Activated effector memory CD4-positive, alpha-beta T cell treated with anti-CD3 and anti-CD28 coated beads, Interleukin-2, amount 50 U/mL, for 16 hours (primary cell): ENCODE data around the gene OSCAR.
A peak's percentile ranks its signal among the peaks of the same experiment; 100 is the strongest.
"Not testable (repeated sequence)": the region's sequence is repeated elsewhere in the genome, so short reads cannot be mapped to it uniquely, and the experiment has no call there.

Experiments
- DNase-seq: peaks from one replicate; pipeline ENCODE4 v3.0.0-alpha.2; 2020

The OSCAR gene

DNA sequence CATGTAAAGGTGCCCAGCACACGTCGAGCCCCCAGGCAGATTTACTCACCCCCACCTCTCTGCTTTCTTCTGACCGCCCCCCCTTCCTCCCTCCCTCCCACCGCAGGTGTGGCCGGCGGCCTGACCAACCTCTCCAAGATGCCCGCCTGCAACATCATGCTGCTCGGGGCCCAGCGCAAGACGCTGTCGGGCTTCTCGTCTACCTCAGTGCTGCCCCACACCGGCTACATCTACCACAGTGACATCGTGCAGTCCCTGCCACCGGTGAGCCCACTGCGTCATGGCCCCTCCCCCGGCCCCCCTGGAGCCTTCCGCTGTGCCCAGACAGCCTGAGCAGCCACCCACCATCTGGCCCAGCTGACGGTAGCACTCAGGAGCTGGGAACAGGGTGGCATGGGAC lies 23.8 kb upstream of the OSCAR start:
- no peak for DNase-seq

DNA sequence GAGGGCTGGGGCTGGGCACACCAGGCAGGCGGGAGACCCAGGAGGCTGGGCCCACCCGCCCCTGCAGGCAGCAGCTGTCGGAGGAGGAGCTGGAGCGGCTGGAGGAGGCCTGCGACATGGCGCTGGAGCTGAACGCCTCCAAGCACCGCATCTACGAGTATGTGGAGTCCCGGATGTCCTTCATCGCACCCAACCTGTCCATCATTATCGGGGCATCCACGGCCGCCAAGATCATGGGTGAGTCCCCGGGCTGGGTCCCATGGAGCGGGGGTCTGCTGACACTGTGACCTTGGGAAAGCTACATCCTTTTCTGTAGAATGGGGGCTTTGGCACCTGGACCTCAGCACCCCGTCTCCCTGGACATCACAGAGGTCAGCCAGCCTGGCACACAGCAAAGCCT lies 23.1 kb upstream of the OSCAR start:
- no peak for DNase-seq

DNA sequence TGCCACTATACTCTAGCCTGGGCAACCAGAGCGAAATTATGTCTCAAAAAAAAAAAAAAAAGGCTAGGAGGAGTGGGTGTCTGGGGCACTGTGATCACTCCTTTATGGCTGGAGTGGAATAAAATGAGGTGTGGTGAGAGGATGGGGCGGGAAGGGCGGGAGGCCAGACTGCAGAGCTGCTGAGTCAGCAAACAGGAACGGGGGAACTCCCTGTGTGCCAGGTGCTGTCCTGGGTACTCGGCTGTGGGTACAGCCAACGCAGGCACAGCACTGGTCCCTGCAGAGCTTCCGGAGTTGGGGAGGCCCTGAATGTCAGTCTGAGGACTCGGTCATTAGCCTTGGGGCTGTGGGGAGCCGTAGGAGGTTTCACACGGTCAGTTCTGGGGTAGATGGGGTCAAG lies 20.7 kb upstream of the OSCAR start:
- no peak for DNase-seq

DNA sequence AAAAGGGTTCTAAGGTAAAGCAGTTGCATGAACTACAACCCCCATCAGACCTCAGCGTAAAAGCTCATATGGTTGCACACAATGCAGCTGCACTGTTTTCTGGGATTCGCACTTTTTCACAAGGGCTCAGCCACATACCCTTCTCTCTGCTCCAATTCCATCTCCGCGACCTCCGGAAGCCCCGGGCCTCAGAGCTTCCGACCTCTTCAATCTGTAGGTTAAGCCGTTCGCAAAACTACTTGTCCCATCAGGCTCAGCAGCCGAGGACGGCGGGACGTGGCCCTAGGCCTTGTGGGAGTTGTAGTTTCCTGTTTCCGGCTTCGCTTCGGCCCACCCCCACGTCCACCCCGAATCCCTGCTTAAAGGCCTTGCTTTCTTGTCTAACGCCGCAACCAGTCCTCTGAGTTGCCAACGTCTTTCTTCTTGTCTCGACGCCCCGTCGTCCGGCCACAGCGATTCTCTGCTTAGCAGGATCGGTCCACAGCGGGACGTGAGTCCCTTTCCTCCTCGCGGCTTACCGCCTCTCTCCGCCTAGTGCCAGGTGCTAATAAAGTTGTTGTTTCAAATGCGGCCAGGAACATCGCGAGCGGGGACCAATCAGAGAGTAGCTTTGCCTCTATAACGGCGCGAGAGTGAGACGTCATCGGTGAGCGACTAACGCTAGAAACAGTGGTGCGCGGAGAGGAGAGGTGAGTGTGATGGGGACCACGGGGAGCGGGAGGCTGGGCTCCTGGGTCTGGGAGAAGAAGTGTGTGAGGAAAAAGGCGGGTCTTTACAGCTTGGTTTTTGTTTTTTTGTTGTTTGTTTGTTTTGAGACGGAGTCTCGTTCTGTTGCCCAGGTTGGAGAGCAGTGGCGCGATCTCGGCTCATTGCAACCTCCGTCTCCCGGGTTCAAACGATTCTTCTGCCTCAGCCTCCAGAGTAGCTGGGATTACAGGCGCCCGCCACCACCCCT lies 14.8 kb upstream of the OSCAR start, which contains the start of the genes PRPF31 and TFPT:
TSS of gene PRPF31 (plus strand) at position 646 of the 955 bp plus-strand sequence. CDS start 2,525 bp downstream, outside the sequence.
TSS of gene TFPT (minus strand) at position 549 of the 955 bp plus-strand sequence. CDS start at position 161, 388 bp downstream.
- peak; percentile 99 for DNase-seq

DNA sequence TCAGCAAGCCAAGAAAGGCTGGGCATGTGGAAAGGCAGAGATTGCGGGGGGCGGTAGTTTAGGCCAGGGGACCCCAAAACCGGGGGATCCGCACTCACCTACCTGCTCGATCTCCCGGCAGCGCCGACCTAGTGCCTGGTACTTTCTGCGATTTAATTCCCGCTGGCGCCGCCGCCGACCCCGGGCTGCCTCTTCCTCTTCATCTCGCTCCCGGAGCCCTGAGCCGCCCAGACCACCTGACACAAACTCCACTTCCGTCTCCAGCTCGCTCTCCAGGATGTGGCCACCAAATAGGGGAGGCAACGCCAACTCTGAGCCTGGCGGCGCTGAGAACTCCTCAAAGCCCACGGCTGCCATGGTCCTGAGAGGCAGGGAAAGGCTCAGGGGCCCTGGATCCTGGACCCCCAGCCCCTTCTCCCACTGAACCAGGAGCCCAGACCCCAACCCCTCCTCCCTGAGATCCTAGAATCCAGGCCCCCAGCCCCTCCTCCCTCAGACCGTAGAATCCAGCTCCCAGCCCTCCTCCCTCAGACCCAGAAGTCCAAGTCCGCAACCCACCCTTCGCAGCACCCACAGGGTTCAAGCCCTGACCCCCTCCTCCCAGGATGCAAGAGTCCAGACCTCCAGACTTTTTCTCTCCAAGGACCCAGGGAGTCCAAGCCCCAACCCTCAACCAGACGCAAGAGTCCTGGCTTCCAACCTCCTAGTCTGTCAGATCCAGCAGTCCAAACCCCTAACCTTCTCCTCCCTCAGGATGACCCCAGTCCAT lies 13.9 kb upstream of the OSCAR start:
- DNase-seq = peak; percentile 83

DNA sequence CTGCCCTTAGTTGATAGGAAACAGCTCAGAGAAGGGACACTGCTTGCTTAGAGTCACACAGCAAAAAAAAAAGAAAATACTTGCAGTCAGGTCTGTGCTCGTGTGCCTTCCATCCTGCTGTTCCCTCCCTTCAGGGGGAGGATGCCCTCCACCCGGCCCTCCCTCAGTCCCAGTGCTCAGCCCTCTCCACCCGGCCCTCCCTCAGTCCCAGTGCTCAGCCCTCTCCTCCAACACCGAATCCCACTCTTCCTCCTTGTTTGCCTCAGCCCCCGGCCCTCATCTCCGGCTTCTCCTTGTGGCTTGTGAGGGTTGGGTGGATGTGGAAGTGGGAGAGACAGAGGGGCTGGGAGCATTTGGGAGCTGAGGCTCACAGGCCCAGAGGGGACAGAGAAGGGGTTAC lies 9.0 kb upstream of the OSCAR start:
- no peak for DNase-seq

DNA sequence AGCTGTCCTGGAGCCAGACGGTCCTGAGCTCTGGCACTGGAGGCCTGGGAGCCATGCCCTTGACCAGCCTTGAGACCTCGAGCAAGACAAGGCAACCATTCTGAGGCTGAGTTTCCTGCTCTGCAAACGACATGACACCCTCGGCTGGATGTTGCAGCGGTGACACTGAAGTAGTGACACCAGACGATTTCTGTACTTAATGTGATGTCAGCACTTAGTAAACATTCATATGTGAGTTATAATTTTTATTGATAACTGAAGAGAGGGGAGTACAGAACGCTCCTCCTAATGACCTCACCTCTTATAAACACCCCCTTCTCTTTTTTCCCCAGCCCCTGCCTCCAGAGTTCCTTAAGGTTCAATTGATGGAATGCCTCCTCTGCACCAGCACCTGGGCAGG lies 7.9 kb upstream of the OSCAR start:
- no peak for DNase-seq

DNA sequence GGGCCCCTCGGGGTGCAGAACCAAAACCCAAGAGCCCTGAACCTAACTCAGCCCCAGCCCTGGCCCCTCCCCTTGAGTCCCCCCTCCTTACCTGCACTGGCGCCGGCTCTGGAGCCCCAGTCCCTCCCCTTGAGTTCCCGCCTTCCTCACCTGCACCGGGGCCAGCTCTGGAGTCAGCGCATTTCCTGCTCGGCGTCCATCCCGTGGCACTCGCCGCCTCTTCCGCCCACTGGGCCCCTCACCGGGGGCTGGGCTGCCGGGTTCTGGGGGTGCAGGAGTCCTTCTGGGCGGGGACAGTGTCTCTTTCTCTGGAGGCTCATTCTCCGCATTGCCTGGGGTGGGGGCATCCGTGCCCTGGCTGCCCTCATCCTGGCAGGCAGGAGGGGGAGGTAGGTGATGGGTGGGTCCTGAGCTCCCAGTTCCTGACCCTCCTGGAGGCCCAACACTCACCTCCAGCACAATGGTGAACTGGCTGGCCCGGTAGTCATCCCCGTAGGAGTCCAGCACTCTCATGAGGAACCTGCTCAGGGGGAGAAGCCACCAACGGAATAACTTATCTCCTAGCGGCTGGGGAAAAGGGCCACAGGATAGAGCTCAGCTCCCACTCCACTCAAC lies 7.4 kb upstream of the OSCAR start:
- peak; percentile 53 for DNase-seq

DNA sequence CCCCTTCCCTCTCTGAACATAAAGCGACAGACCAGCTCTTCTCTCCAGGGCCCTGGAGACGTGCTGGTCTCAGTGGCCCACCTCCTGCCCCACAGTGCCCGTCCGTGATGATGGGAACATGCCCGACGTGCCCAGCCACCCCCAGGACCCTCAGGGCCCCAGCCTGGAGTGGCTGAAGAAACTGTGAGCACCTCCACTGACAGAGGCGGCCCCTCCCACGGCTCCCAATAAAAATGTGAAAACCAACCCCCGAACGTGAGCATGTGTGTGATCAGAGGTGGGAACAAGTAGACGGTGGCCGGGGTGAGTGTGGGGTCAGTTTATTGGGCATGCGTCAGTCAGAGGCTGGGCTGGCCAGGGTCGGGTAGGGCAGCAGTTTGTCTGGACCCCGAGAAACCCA lies 6.1 kb upstream of the OSCAR start:
- DNase-seq = peak; percentile 57

DNA sequence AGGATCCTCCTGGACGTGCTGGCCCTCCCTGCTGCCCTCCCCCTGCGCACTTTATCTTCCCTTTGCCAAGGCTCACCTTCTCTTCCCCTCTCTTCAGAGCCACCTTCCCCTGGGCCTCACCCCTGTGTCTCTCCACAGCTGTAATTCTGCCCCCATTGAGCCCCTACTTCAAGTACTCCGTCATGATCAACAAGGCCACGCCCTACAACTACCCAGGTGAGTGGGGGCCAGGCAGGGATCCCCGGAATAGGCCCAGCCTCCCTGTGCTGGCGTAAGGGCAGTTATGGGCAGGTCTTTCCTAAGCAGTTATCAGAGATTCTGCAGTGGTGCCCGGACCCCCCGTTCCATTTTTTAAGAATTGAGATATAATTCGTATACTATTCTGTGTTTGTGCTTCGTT lies 5.2 kb upstream of the OSCAR start:
- peak; percentile 54 for DNase-seq

DNA sequence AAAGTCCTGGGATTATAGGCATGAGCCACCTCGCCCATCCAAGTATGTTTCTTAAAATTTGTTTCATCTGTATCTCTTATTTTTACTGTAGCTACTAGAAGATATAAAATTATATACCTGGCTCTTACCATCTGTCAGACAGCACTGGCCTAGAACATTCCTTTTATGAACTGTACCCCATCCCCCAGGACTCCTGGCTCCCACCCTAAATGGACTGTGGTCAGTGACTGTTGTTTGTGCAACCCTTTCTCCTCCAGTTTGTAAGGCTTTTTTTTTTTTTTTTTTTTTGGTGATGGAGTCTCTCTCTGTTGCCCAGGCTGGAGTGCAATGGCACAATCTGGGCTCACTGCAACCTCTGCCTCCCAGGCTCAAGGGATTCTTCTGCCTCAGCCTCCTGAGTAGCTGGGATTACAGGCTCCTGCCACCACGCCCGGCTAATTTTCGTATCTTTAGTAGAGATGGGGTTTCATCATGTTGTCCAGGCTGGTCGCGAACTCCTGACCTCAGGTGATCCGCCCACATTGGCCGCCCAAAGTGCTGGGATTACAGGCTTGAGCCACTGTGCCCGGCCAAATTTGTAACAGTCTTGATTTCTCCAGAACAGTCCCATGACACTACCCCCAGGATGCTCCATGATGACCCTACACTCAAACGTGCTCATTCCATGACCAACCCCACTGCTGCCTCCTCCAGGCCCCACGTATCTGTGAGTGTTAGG lies 4.6 kb upstream of the OSCAR start:
- DNase-seq = no peak

DNA sequence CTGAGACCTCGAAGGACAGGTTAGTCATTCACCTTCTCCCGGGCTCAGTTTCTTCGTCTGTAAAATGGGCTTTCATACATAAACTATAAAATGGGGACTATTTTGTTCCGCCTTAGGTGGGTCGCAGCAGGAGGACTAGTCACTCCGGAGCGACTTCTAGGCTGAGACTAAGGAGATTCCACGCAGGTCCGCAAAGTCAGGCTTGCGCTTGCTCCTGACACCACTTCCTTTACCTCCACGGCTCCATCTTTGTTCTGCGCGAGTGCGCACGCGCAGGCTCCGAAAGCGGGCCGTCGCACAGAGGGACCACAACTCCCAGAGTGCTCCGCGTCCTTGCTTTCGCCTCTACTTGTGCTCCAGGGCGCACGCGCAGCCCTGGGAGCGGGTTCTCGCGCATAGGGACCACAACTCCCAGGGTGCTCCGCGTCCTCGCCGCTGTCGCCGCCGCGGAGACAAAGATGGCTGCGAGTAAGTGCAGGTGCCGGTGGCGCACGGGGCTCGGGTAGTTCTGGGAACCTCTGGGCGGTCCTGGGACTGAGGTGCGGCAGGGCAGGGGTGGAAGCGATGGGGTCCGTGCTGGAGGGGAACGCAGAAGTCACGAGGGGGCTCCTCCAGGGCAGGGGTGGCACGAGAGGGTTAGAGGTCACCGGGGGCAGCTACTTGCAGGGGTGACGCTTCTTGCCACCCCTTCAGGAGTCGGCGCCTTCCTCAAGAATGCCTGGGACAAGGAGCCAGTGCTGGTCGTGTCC lies 2.0 kb upstream of the OSCAR start, which contains the start of gene NDUFA3:
TSS of gene NDUFA3 (plus strand) at position 435 of the 749 bp plus-strand sequence. CDS start at position 459, 24 bp downstream.
- peak; percentile 99 for DNase-seq

DNA sequence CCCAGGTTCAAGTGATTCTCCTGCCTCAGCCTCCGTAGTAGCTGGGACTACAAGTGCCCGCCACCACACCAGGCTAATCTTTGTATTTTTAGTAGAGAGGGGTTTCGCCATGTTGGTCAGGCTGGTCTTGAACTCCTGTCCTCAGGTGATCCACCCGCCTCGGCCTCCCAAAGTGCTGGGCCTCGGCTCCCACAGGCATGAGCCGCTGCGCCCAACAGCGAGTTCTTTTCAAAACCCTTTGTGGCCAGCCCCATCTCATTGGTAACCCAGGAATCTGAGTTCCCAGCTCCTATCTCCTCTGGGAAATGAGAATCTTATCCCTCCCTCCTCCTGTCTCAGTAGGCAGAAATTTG lies 724 bp downstream of the OSCAR start:
- DNase-seq = not testable (repeated sequence)

DNA sequence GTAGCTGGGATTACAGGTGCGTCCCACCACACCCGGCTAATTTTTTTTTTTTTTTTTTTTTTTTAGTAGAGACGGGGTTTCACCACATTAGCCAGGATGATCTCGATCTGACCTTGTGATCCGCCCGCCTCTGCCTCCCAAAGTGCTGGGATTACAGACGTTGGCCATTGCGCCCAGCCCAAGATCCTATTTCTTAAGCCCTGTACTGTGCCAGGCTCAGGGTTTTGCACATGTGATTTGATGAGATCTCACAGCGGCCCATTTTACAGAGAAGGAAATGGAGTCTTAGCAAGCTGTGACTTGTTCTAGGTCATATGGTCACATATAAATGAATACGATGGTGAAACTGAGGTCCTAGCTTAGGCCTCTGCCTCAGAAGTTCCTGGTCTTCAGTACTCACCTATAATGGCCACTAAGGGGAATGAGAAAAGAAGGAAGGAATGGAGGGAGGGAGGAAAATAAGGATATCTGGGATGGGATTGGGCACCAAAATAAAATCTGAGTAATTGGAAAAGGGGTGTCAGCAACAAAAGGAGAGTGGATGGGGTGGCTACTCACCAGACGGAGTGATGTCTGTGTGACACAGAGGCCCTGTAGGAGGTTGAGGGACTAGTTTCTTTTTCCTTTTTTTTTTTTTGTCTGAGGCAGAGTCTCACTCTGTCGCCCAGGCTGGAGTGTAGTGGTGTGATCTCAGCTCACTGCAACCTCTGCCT lies 1.3 kb downstream of the OSCAR start:
- DNase-seq = no peak

DNA sequence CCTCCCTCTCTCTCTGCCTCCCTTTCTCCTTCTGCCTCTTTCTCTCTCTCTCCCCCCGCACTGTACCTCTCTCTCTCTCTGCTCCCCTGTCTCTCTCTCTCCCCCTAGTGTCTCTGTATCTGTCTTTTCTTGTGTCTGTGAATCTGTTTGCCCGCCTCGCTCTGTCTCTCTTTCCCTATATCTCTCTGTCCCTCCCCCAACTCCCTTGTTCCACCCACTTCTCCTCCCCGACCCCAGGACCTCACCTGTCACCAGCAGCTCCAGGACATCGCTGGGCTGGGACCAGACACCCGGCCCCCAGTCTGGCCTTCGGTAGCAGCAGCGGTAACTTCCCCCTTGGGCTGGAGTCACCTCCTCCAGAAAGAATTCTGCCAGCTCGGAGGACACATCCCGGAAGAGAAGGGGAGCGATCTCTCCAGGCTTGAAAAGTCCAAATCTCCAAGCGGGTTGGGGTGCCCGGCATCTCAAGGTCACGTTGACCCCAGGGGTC lies 3.9 kb downstream of the OSCAR start:
- DNase-seq = no peak

DNA sequence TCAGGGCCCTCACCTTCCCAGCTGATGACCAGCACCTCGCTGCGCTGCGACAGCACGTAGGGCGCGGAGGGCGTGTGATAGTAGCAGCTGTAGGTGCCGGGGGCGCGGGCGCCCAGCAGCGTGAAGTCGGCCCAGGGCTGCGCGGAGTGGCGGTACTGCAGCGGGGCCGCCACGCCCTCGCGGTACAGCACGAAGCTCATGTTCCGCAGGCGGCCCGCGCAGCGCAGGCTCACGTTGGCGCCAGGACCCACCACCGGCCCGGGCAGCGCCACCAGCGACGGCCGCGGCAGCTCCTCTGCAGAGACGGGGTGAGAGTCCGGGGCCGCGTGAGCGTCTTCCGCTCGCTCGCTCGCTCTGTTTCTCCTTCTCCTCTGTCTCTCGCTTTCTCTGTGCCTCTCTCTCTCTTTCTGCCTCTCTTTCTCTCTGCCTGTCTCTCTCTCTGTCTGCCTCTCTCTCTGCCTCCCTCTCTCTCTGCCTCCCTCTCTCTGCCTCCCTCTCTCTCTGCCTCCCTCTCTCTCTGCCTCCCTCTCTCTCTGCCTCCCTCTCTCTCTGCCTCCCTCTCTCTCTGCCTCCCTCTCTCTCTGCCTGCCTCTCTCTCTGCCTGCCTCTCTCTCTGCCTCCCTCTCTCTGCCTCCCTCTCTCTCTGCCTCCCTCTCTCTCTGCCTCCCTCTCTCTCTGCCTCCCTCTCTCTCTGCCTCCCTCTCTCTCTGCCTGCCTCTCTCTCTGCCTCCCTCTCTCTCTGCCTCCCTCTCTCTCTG lies 4.6 kb downstream of the OSCAR start:
- DNase-seq = peak; percentile 82

DNA sequence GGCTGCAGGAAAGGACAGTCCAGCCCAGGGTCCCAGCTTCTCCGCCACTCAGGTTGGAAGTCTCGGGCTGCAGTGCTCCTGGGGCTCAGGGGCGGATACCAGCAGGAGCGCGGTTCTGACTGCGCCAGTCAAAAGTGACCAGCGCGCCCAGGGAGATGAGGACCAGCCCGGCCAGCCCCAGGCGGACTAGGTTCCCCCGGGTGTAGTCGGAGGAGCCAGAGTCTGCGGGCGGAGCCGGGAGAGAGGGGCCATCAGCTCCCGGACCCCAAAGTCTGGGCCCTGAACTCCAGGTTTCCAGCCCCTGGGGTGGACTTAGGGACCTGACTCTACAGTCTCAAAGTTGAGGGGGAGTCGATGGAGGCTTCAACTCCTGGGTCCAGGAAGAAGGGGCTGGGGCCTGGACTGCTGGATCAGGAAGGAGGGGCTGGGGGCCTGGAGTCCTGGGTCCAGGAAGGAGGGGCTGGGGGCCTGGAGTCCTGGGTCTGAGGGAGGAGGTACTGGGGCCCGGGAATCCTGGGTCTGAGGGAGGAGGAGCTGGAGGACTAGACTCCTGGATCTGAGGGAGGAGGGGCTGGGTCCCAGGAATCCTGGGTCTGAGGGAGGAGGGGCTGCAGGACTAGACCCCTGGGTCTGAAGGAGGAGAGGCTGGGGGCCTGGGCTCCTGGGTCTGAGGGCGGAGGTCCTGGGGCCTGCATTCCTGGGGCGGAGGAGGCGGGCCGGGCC lies 5.3 kb downstream of the OSCAR start:
- no peak for DNase-seq

DNA sequence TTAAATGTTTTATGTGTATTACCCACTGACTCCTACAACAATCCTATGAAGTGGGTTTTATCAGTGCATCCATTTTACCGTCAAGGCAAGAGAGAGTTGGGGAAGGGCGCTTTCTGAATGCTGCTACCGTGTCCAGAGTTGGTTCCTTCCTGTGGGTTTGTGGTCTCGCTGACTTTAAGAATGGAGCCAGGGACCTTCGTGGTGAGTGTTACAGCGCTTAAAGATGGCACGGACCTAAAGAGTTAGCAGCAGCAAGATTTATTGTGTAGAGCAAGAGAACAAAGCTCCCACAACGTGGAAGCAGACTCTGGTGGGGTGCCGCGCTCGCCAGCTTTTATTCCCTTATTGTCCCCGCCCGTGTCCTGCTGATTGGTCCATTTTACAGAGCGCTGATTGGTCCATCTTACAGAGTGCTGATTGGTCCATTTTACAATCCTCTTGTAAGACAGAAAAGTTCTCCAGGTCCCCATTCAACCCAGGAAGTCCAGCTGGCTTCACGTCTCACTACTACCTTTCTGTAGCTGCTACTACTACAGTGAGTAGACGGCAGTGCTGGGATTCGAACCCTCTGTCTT lies 6.1 kb downstream of the OSCAR start:
- no peak for DNase-seq

DNA sequence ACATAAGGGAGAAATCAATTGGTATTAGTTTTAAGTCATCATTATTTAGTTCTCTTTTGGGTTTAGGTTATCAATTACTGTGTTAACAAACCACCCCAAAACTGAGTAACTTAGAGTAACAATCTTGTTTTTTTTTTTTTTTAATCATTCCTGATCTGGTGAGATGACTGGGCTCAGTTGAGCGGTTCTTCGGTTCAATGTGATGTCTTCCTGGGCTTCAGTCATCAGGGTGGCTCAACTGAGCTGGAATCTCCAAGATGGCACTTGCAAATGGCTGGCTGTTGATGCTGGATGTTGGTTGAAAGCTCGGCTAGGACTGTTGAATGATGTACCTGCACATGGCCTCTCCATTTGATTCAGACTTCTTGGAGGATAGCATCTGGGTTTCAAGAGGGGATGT lies 16.2 kb downstream of the OSCAR start:
- no peak for DNase-seq
